Vagina (tissue), 2 donors: ENCODE results near the gene TEX44. TPM values are rescaled to one million over a fixed set of nuclear protein-coding genes. Genes with fewer than 3 reads are reported as not detected.

Experiments used
- DNase-seq, 2 donors: peaks; one replicate each; pipeline ENCODE4 v3.0.0-alpha.2; 2017; ENCODE audit errors: extremely low spot score in 2 of 2
- H3K27ac ChIP-seq: fragments of 200-600 bp; sonication (generic); one replicate; pipeline ENCODE4 v1.5.1; 2019
- H3K27me3 ChIP-seq: fragments of 200-600 bp; sonication (generic); one replicate; pipeline ENCODE4 v1.5.1; 2019
- H3K36me3 ChIP-seq, 2 donors: fragments of 200-600 bp; sonication (generic); one replicate each; pipeline ENCODE4 v1.5.1; 2017 to 2019
- H3K4me1 ChIP-seq: fragments of 200-600 bp; sonication (generic); one replicate; pipeline ENCODE4 v1.5.1; 2019
- H3K4me3 ChIP-seq, 2 donors: fragments of 200-600 bp; sonication (generic); 1 replicate in 1 of 2; 2 replicates in 1 of 2; pipeline ENCODE4 v1.5.1; 2016 to 2019
- H3K9me3 ChIP-seq: fragments of 200-600 bp; sonication (generic); one replicate; pipeline ENCODE4 v1.5.1; 2019
- CTCF ChIP-seq, 3 experiments: fragments of 450-650 bp in 2 of 3; fragments of 200-600 bp in 1 of 3; sonication (generic) in 1 of 3; IDR thresholded peaks; one replicate each; pipeline ENCODE4 v1.5.1; 2017 to 2019; ENCODE audit warnings: antibody characterized with exemption in 3 of 3, mild to moderate bottlenecking in 2 of 3, moderate library complexity in 2 of 3
- POLR2A ChIP-seq, 2 donors: fragments of 450-650 bp; IDR thresholded peaks; one replicate each; pipeline ENCODE4 v1.6.1; 2017; ENCODE audit warnings: antibody characterized with exemption in 2 of 2, mild to moderate bottlenecking in 2 of 2, moderate library complexity in 2 of 2
- POLR2AphosphoS5 ChIP-seq, 2 donors: sonication (generic); formaldehyde crosslinking; IDR thresholded peaks; one replicate each; pipeline ENCODE4 v1.9.0; 2017; ENCODE audit warnings: antibody characterized with exemption in 2 of 2, mild to moderate bottlenecking in 2 of 2, low read depth in 1 of 2; ENCODE audit not compliant: insufficient read depth in 1 of 2
- intact Hi-C: fragments of 100-400 bp; cut with DNase I; formaldehyde crosslinking; loops from one replicate; pipeline ENCODE4 v1.15.1; 2023
- total RNA-seq: library from RNA; depleted of rRNA; stranded (reverse); fragments of >200 nt; gene quantifications from one replicate; pipeline ENCODE4 v1.2.3, GENCODE V29; 2016

The TEX44 gene
- not detected for total RNA-seq

- intact Hi-C loops = loop anchor here (10.0 kb wide), 1 partner anchor 68 kb away; no protein-coding TSS in a partner anchor
- H3K36me3 ChIP-seq = no peaks in the 10 kb centered on the region
- no peak within 1 kb of the TSS for H3K4me3 ChIP-seq
- H3K27me3 ChIP-seq = no peaks in the 10 kb centered on the region
- no peak within 1 kb of the TSS for H3K27ac ChIP-seq
- DNase-seq = no peak
- peaks cover 9% of the 10 kb centered on the region for H3K4me1 ChIP-seq
- H3K9me3 ChIP-seq = no peaks in the 10 kb centered on the region
- no peak for TF ChIP-seq POLR2AphosphoS5 (IDR thresholded peaks at IDR 0.05; ENCODE audit: insufficient read depth in 1 of 2, low read depth in 1 of 2)
- no peak for TF ChIP-seq POLR2A (IDR thresholded peaks at IDR 0.05)
- no peak for TF ChIP-seq CTCF (IDR thresholded peaks at IDR 0.05)
Measured at GRCh38 chr2:231592636-231593145, at the start of gene TEX44. Gene TEX44, plus strand, starts transcription at chr2:231592864. Its CDS starts 88 bp downstream, at chr2:231592952.

GRCh38 chr2:231545105-231545902 is 47.4 kb upstream of the TEX44 start:
- no peak for DNase-seq
- no peak overlapping the region for H3K27ac ChIP-seq
- intact Hi-C loops = no loop called here

GRCh38 chr2:231546014-231546715 is 46.5 kb upstream of the TEX44 start:
- TF ChIP-seq POLR2AphosphoS5 (IDR thresholded peaks at IDR 0.05; ENCODE audit: insufficient read depth in 1 of 2, low read depth in 1 of 2) (no peak), CTCF (IDR thresholded peaks at IDR 0.05) (no peak), POLR2A (IDR thresholded peaks at IDR 0.05) (no peak)
- Histone ChIP-seq H3K4me1 (no peaks in the 10 kb centered on the region), H3K9me3 (no peaks in the 10 kb centered on the region), H3K4me3 (no peak overlapping the region), H3K36me3 (no peaks in the 10 kb centered on the region), H3K27me3 (no peaks in the 10 kb centered on the region), H3K27ac (no peak overlapping the region)
- no peak for DNase-seq
- intact Hi-C loops = no loop called here

More at GRCh38 chr2:231545105-231545902, 47.4 kb upstream of the TEX44 start:
- H3K9me3 ChIP-seq = no peaks in the 10 kb centered on the region
- H3K27me3 ChIP-seq = no peaks in the 10 kb centered on the region
- H3K36me3 ChIP-seq = no peaks in the 10 kb centered on the region
- no peaks in the 10 kb centered on the region for H3K4me1 ChIP-seq
- H3K4me3 ChIP-seq = no peak overlapping the region
- no peak for TF ChIP-seq CTCF (IDR thresholded peaks at IDR 0.05)
- TF ChIP-seq POLR2AphosphoS5 (IDR thresholded peaks at IDR 0.05; ENCODE audit: insufficient read depth in 1 of 2, low read depth in 1 of 2) = no peak
- no peak for TF ChIP-seq POLR2A (IDR thresholded peaks at IDR 0.05)

- no peak for TF ChIP-seq POLR2AphosphoS5 (IDR thresholded peaks at IDR 0.05; ENCODE audit: insufficient read depth in 1 of 2, low read depth in 1 of 2)
- TF ChIP-seq CTCF (IDR thresholded peaks at IDR 0.05) = no peak
- no peak for TF ChIP-seq POLR2A (IDR thresholded peaks at IDR 0.05)
- H3K27me3 ChIP-seq = no peaks in the 10 kb centered on the region
- intact Hi-C loops = no loop called here
- DNase-seq = no peak
- no peaks in the 10 kb centered on the region for H3K36me3 ChIP-seq
- no peak overlapping the region for H3K27ac ChIP-seq
- H3K4me3 ChIP-seq = no peak overlapping the region
- no peaks in the 10 kb centered on the region for H3K4me1 ChIP-seq
- H3K9me3 ChIP-seq = no peaks in the 10 kb centered on the region
Measured at GRCh38 chr2:231547315-231548110, 45.2 kb upstream of the TEX44 start.
